NCI-H510A treated with DMSO at 0.1 percent for 48 hours (cell line): ENCODE results near the gene NFIL3.

Experiments
- DNase-seq: peaks from one replicate; lab custom pipeline; 2025; lab: John Stamatoyannopoulos, UW

Gene NFIL3

DNA sequence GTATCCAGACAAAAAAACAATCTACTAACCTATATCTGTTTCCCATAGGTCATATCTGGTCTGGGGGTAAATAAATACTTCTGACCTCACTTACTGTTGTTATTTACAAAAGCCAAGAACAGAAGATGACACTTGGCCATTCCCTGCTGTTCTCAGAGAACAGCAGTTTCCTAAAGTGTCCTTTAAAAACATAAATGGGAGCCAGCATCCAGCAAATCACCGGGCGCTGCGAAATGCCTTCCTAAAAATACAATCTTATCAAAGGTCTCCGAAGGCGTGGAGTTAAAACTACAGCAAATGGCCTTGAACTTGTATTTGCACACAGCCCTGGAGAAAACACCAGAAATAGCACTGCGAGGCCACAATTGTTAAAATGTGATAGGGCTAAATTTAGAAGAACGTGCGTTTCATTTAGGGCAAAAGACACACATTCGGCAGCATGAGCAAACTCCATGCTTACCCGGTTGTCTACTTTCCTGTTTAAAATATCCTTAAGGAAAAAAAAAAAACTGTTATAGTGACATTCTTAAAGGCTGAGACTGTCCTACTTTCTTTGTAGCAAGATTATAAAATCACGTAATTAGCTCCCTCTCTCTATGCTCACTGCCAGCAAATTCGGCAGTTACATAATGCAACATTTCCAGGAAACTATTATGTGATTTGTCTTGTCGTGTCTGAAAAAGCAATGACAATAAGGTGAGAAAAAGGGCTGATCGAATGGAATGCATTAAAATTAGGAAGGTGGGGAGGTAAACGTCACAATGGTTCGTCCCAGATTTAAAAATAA is 1.5 kb downstream of the NFIL3 start:
- no peak for DNase-seq

DNA sequence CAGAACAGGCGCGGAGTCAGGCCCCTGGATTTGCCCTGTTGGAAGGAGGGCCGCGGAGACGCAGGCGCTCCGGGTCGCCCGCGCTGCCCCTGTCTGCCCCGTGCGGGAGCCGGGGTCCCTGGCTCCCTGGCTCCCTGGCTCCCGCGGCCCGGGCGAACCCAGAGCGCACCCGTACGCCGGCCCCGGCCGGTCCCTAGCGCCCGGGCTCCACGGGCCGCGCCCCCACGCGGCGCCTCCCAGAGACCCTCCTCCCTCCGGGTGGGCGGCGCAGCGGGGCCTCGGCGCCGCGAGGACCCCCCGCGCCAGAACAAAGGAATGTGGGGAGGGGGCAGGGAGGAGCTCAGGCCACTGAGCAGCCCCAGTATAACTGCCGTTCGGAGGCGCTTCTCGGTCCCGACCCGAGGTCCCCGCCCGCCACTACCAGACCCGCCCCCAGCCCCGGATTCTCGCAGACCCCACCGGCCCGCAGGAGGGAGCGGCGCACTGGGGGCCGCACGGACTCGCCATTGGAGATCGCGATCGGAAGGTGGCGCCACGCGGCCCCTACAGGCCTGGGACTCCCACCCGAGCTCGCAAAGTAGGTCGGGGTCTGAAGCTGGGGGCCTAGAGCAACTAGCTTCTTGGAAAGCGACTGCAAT is 2.4 kb downstream of the NFIL3 start:
- DNase-seq: no peak

DNA sequence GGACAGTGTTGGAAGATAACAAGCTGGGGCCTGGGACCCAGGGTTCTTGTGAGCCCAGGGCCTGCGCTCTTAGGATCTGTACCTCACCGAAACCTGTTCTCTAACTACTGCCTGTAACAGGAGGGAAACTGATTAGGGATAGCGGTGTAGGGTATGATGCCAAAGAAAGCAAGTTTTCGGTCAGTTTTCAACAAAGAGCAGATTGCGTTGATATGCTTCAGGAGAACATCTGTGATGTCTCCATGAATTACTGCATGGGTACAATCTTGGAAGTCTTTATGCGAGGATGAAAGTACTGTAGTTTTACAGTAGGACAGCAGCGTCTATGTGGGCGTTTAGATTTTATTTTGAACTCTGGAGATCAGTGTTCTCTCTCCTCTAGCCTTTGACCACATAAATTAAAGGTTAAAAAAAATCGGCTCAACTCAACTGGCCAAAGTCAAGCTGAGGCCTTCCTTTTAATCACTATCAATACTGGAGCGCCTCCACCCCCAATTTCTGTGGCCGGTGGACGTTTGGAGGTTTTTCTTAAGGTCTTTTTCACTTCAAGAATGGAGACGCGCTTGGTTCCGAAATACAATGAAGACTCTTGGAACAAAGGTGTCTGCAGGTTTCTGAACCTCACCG is 3.0 kb downstream of the NFIL3 start:
- DNase-seq: no peak

DNA sequence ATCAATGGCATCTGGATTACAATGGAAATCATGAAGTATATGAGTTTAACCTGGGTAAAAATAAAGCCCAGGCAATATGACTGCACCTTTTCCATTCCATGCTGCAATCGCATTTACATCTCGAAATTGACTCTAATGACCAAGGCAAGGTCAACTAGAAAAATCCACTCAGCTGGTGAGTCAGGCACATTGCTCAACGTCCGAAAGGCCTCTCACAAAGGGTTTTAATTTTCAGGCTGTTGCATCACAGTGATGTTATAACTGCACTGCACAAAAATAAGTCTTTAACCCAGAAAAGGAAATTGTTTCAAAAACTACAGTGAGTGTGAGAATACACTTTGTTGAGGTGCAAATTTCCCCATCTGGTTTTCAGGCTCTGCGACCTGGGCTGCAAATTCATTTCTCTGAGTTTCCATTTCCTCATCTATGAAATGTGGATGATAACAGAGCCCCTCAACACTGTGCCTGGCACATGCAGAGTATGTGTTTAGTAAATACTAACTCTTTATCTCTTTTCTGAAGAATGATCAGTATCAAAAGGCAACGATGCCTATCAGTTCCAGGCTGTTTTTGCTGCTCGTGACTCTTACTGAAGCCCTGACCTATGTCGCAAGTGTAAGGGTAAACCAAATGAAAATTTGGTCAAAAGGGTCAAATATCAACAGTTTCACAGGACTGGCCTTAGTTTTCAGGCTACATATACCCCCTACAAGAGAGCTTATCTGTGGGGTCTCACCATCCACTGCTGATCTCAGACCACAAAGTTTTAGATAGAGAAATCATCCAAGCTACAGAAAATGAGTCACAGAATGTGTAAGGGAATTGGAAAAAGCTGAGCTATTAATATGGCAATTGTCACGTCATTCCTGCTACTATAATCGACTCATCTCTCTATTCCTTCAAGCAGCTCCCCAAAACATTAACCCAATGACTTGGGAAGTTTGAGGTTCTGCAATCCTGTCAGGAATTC is 4.1 kb downstream of the NFIL3 start:
- DNase-seq: no peak

DNA sequence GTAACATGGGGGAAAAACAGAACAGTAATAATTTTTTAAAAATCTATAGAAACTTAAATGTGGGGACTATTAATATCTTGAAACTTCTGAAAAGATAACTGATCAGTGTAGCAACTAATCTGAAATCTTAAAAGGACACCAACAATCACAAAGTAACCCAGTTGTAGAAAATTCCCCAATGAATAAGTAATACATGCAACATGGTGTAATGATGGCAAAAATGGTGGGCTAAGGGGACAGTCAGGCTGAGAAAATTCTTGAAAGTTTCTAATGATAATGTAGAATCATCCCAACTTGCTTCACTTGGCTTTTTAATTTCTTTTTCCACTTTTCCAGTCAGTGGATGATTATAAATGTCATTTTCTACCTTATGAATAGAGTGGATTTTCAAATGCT is 5.4 kb downstream of the NFIL3 start:
- no peak for DNase-seq

DNA sequence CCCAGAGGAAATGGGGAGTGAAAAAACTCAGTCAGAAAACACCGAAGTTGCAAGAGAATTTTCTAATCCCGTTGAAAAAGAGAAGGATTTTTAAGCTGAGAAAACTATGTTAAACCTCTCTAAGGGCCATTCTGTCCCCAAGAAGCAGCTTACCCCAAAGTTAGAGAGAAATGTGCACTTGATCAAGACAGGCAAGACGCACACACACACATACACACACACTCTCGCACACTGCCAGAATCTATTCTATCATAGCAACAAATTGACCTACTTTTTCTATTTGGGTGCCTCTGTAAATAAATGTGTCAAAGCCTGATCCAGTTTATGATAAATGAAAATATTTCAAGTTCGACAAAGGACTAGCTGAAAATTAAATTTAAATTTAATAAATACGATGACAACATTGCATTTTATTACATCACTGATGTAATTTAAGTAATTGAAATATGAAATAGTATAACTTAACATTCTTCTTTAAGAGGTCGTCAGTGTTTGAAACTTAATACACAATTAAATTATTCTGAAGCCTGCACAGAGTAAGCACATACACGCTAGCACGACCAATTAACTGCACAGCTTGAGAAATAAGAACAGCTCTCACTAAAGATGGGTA is 5.9 kb downstream of the NFIL3 start:
- no peak for DNase-seq

DNA sequence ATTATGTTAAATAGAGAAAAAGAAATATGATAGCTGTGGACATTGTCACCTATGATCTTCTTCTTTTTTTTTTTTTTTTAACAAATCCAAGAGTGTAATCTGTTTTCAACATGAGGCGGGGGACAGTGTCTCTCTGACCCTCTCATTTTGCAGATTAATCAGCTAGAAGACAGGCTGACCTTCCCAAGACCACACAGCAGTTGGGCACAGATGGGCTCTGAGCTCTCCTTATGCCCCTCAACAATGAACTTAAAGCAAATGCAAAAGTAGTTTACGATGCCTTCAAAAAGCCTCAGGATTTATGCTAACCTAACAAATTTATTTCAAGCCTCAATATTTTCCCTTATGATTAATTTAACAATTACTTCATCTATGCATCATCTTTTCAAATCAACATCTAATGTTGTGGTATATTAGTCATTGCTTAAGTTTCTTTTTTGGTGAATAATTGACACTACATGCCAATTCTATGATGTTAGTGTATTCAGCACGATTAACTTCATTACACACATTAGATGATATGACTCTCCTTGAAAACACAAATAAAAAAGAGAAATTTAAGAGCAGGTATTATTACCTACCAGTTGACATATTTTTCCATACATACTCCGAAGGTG is 7.4 kb downstream of the NFIL3 start:
- DNase-seq: no peak

DNA sequence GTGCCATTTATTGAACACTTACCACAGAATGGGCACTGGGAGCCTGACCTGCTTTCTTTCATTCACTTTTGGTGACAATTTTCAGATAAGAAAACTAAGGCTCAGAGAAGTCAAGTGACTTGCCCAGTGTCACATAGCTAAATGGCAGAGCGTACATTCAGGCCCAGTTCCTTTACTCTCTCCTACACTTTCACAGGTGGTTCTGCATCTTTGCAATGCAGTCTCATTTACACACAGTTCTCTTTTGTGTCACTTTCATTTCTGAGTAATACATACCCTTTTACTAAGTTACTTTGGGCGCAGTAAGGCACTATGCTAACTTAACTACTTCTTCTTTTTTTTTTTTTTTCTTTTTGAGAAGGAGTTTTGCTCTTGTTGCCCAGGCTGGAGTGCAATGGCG is 8.3 kb downstream of the NFIL3 start:
- DNase-seq: no peak

DNA sequence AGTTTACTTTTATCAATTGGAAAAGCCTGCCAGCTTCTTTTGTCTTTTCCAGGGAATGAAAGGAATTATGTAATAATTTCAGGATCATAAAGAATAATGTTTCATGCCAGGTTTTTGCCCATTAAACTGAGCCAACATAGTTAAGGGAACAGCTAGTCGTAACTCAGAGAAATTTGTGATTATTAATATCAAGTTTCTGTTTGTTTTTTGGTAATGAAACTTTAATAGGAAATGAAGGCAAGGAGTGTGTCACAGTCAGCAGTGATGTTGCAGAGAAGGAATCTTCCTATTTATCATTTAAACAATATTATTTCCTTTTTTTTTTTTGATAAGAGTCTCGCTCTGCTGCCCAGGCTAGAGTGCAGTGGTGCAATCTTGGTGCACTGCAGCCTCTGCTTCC is 10.7 kb downstream of the NFIL3 start:
- no peak for DNase-seq

DNA sequence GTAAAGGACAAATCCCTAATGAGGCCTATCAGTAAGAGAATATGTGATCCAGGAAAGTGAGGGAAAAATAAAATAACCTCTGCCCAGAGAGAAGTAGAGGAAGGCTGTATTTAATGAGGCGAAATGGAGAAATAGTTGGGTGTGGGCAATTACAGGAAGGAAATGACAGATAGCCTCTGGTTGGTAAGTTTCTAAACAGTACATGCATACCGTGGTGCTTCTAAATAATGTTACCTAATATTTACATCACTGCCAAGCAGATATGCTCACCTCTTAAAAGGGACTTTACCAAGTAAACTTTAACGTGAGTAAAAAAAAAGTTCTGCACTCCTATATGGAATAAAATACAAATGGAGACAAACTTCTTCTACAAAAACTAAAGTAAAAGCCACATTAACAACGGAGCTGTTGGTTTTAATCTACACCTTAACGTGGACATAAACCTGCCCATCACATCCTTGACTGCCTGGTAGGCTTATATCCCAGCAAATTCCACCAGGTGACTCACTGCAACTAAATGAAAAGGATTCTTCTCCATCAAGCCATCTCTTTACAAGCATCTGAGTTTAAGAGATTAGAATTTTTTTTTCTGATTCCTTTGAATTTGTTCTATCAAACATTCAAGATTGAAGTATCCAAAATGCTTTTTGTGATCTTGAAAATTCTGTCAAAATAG is 12.4 kb downstream of the NFIL3 start:
- DNase-seq: no peak

DNA sequence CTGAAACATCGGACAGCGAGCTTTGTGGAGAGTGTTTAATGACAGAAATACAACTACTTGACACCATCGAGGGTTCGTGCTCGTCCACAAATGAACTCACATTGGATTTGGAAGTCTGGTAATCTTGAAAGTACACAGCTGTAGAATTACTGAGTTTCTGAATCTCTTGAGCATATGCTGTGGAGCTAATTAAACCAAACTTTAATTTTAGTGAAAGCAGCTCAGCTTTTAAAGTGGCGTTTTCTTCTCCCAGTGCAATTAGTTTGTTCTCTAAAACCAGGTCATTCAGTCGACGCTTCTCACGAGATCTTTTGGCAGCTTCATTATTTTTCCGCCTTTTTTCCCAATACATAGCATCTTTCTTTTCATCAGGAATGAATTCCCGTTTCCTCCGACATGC is 13.5 kb downstream of the NFIL3 start:
- DNase-seq: no peak

DNA sequence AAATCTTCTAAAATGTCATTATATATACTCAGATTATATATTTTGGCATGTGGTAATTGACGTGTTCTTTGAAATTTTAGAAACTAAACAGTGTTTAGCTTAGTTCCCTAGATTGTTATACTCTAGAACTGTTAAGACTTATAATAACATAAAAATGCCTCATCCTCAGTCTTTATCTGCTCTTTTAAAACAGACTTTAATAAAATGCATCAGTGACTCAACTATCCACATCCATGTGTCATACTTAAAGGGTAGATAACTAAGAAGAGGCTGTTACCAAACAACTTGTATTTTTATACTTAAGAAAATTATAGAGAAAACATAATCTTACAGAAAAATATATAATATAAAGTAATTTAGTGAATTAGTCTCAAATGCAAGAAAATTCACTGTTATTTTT is 15.2 kb downstream of the NFIL3 start:
- DNase-seq: no peak

DNA sequence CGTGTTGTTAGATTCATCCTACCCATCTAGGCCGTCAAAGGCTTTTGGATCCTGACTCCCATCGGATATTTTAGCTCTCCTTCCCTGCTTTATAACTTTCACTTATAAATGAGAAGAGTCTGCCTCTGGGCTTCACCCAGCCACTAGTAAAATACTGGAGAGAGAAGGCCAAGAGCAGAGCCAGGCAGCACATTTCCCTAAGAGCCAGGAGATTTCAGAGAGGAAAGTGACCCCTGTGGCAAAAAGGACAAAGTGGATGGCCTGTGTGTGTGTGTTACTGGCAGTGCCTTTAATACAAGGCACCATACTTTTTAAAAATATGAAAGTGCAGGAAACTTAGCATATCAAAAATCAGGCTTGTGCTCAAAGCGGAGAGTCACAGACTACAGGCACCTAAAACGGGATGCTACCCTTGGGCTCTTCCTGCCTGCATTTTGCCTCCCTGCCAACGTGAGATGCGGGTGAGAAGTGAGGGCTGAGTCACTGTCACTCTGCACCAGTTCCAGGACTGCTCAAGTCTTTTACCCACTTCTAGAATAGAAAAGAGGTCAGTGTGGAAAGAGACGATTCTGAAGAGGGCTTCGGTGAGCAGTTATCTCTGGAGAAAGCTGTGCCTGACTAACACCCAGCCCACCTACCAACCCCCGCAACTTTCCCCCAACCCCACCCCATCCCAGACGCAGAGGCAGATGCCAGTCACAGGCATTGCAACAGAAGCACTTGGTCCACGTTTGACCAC is 15.9 kb downstream of the NFIL3 start:
- no peak for DNase-seq

DNA sequence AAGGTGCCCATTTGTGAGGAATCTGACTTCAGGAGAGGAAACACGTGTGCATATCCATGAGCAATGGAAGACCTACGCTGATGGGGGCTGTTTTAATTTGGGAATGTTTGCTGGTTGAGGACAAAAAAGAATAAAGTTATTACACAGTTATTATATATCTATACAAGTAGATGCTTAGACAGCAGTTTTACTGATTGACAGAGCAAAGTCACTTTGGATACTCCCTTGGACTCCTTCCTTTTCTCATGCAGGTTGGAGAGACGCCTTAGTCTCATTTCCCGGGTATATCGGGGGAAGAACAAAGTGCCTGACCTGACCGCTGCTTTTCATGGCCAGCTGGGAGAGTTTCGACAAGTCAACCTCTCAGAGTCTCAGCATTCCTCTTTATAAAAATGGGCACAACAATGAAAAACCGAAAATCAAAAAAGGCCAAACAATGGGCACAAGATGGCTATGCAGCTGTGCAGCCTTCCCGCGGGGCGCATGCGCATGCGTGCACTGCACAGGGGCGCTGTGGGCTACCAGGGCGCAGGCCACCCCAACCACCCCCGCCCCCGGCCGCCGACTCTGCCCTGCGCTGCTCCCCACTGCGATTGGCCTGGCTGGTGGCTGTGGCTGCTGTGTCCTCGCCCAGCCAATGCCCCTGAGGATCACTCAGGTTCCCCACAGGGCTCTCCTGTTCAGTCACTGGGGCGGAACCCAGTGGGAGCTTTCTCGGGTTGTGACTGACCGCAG is 18.1 kb downstream of the NFIL3 start:
- DNase-seq: no peak

DNA sequence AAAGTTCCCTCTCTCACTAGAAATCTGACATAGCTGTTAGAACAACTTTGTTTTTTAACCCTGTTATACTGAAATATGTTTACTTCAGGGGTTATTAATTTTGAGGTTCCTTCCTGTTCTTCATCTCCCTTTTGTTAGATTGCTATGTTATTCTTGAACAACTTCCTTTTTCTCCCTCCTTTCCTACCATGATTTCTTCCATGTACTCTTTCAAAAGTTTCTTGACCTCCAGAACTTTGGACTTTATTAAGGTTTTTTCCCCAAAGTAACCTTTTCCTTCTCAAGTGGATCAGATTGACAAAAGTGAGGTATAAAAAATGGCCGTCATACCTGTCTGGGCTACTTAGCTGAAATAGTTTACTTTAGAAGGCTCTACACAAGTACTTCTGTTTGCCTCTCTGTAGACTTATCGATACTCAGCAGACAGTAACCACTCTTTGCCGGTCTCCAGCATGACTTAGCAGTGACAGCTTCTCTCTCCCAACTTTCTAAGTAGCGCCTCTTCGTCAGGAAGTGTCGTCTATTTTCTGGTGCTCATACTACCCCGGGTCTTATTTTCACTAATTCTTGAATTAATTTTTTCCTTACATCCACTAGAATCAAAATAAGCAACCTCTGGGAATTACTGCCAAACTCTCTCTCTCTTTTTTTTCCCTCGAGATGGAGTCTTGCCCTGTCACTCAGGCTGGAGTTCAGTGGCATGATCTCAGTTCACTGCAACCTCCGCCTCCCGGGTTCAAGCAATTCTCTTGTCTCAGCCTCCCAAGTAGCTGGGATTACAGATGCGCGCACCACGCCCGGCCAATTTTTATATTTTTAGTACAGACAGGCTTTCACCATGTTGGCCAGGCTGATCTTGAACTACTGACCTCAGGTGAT is 19.7 kb downstream of the NFIL3 start:
- DNase-seq: no peak

DNA sequence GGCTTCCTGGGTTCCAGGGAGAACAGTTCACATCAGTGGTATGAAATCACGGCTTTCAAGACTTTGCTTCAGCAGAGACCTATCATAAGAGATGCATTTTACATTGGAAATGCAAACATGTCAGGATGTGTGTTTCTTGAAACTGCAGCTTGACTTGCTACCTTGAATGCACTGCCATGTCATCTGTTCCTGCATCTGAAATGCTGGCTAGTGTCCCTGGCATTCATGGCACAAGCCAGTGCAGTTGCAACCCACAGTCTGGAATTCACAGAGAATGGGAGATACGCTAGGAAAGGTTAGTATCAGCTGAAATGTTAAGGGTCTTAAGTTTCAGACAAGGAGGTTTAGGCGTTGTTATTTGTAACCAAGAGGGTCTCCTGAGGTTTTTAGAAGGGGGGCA is 24.7 kb downstream of the NFIL3 start:
- no peak for DNase-seq

DNA sequence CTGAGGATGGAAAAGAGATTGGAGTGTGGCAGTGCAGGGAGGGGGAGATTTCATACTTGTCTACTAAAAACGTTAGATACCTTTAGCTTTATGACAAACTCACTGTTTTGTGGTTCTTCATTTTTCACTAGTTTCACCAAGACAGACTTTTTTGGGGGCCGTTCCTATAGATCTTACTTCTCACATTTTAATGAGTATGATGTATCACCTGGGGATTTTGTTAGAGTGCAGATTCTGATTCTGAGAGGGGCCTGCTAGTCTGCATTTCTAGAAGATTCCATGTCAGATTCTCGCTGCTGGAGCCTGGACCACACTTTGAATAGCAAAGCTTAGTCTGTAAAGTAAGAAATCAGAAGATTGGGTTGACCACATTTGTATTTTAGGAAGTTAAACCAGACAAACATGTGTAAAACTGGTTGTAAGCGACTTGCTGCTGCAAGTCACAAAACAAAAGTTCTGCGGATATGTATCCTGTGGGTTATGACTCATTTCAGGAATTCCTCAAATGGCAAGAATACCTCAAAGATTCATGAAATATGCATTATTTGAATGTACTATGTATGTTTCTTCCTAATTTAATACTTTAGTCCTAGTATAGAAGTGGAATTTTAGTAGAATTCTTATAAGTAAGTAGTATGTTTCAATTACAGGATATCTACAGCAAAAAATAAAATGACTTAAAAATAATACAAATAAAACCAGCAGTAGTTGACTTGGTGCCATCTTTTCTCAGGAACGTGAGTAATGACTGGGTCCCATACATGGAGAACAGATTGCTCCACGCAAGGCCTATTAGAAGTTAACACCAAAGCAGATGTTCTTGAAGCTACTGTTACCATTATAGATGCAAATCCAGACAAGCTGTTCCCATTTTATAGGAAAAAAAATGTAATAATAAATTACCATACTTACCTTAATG is 27.8 kb downstream of the NFIL3 start:
- DNase-seq: no peak
